Cardiac fibroblast (primary cell): ENCODE results near the gene PAGR1.
"Not testable (repeated sequence)": the region's sequence is repeated elsewhere in the genome, so short reads cannot be mapped to it uniquely, and the experiment has no call there.

Experiments
- DNase-seq, 2 donors: peaks; one replicate each; pipeline versions ENCODE4 v3.0.0 to v3.0.0-alpha.2; 2010; ENCODE audit warnings: low read depth in 2 of 2
- H3K4me3 ChIP-seq, 2 donors: replicated peaks in 1 of 2; 1 replicate in 1 of 2; 2 replicates in 1 of 2; pipeline ENCODE4 v1.5.1; 2011; ENCODE audit warnings: low read depth in 2 of 2, low read length in 2 of 2, mild to moderate bottlenecking in 2 of 2, moderate library complexity in 1 of 2
- CTCF ChIP-seq: IDR thresholded peaks from one replicate; pipeline ENCODE4 v1.5.1; 2011; ENCODE audit warnings: low read depth, mild to moderate bottlenecking, low read length, inconsistent platforms

Gene PAGR1

GRCh38 chr16:29821643-29822115, 5.7 kb downstream of the PAGR1 start:
- peak overlapping the region; percentile 75 to 80 for H3K4me3 ChIP-seq
- no peak for TF ChIP-seq CTCF
- peak; percentile 78 to 79 for DNase-seq

- peak; percentile 67 to 73 for DNase-seq
- TF ChIP-seq CTCF = no peak
- H3K4me3 ChIP-seq = peak overlapping the region in 1 of 2 donors; percentile 21
Observed at GRCh38 chr16:29824589-29825144, 8.7 kb downstream of the PAGR1 start.

GRCh38 chr16:29825145-29826044, 9.4 kb downstream of the PAGR1 start:
- DNase-seq = peak; percentile 75 to 88
- TF ChIP-seq CTCF = no peak
- peak overlapping the region in 1 of 2 donors; percentile 28 for H3K4me3 ChIP-seq

GRCh38 chr16:29826342-29826695, 10.4 kb downstream of the PAGR1 start:
- no peak overlapping the region for H3K4me3 ChIP-seq
- DNase-seq = no peak
- TF ChIP-seq CTCF = no peak

- no peak for DNase-seq
- H3K4me3 ChIP-seq = no peak overlapping the region
- no peak for TF ChIP-seq CTCF
Observed at GRCh38 chr16:29830774-29831173, 14.8 kb downstream of the PAGR1 start.

- TF ChIP-seq CTCF = no peak
- DNase-seq = no peak
- H3K4me3 ChIP-seq = no peak overlapping the region
Observed at GRCh38 chr16:29831490-29831889, 15.5 kb downstream of the PAGR1 start.

- H3K4me3 ChIP-seq, DNase-seq: not testable (repeated sequence)
Observed at GRCh38 chr16:29833219-29833618, 17.3 kb downstream of the PAGR1 start.
